RPMI8226 (cell line): ENCODE results near the gene ANKRD65.
A peak's percentile ranks its signal among the peaks of the same experiment; 100 is the strongest.
"Not testable (repeated sequence)": the region's sequence is repeated elsewhere in the genome, so short reads cannot be mapped to it uniquely, and the experiment has no call there.

ENCODE experiments used
- DNase-seq: peaks from one replicate; pipeline ENCODE4 v3.0.0-alpha.2; 2015

The ANKRD65 gene

DNA sequence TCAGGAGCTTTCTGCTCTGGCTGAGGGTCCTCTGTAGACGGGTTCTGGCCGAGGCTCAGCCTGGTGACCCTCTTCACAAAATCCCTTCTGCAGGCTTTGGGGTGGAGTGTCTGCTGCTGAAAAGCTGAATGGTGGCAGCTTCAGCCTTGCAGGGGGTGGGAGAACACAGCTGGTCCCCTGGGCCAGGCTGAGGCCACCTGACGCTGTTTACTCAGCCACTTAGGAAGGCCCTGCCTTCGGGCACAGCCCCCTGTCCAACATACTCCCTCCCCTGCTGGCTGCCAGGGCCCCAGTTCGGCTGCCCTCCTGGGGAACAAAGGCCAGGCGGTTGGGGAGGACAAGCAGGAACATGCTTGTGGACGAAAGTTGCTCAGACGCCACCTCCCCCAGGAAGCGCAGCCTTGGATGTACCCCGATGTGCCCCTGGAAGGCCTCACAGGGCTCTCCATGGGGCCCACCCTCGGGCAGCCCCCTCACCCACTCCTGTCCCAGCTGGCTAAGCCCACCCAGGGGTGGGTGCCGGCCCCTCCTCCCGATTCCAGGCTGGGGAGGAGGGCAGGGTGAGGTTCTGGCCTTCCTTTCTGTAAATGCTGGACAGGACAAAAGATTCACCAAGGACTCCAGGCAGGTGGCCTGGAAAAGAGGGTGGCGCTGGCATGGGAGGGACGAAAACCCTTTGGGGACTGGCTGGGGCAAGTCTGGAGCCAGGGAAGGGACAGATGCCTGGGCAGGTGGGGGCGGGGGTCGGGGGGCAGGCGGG, at the start of gene ANKRD65:
Gene ANKRD65, minus strand, starts transcription at position 130 of the 760 bp plus-strand sequence. CDS start 271 bp downstream, outside the sequence.
- DNase-seq = no peak

DNA sequence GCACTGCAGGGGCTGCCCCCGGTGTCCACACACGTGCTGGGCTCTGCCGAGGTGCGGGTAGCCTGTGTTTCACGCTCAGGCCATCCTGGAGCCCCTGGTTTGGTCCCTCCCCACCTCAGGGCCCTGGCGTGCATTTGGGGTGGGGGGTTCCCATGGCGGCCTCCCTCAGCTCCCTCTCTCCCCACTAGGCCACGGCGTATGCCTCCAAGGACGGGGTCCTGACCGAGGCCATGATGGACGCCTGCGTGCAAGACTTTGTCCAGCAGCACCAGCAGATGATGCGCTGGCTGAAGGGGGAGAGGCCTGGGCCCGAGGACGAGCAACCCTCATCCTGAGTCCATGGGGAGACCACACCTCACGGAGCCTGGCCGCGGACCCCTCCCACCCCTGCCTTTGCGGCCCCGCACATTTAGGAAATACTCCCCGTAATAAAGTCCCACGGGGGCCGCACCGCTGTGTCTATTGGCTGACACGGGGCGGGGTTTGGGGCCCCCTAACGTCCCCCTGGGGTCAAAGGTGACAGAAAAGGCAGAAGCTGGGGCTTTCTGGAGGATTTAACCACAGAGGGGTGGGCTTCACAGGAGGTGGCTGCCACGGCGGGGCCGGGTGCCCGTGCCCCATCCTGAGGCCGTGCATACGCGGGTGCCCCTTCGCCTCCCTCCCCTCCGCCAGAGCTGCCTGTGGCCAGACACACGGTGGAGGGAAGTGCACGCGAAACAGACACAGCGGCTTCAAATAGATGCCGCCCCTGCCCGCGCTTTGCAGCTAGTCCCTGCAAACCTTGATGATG, 47.3 kb upstream of the ANKRD65 start:
- DNase-seq = not testable (repeated sequence)

DNA sequence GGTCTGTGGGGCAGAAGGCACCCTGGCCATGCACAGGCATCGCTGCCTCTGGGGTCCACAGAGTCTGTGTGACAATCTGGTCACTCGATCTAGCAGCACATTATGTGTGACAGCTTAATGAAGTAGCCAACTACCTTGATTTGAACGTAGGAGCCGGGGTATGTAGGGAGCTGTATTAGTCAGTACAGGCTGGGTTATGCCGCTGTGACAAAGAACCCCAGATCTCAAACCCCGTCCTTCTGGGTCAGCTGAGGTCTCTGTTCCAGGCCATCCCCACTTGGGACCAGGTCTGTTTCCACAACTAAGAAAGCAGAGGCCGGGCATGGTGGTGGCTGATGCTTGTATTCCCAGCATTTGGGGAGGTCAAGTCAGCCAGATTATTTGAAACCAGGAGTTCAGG, 42.2 kb upstream of the ANKRD65 start:
- no peak for DNase-seq

DNA sequence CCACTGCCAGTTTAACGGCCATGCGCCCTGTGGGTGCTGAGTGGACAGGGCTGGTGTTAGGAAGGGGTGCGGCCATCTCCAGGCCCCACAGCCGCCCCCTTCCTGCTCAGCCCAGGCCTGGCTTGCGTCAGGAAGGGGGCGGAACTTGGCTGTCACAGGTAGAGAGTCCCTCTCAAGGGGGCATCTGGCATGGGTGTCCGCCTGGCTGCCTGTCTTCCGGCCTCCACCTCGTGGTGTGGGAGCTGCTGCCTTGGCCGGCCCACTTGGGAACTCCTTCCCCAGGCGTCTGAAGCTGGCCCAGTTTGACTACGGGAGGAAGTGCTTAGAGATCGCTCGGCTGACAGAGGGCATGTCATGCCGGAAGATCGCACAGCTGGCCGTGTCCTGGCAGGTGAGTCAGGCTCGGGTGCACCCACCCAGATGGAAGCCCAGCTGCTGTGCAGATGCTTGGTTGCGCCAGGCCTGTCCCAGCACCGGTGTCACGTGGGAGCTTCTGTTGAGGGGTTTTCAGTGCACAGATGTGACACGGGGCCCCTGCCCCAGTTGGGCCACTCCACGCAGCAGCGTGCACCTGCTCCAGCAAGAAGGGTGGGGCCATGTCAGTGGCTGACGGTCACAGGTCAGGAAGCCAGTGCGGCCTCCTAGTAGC, 41.4 kb upstream of the ANKRD65 start:
- DNase-seq = peak; percentile 97

DNA sequence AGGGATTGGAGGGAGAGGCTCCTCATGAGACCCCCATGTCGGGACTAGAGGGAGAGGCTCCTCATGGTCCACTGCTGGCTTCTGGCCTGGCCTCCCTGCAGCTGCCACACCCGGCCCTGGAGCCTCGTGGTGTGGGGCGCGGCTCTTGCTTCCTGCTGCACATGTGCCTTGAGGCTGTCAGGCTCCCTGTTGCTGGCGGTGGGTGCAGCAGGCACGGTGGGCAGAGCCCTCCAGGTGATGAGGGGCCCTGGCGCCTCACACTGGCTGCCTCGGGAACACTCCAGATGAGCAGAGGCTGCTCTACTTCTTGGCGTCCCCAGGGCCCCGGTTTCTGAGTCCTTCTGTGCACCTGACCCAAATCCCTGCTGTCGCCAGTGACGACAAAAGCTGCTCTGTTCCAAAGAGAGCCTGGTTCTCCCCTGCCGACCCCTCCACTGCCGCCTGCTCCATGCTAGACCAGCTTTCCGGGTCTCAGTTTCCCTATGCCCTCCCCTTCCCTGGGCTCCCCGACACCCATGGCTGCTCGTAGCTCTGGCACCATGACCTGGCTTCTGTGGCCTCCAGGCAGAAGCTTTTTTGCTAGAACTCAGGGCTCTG, 40.7 kb upstream of the ANKRD65 start:
- peak; percentile 79 for DNase-seq

DNA sequence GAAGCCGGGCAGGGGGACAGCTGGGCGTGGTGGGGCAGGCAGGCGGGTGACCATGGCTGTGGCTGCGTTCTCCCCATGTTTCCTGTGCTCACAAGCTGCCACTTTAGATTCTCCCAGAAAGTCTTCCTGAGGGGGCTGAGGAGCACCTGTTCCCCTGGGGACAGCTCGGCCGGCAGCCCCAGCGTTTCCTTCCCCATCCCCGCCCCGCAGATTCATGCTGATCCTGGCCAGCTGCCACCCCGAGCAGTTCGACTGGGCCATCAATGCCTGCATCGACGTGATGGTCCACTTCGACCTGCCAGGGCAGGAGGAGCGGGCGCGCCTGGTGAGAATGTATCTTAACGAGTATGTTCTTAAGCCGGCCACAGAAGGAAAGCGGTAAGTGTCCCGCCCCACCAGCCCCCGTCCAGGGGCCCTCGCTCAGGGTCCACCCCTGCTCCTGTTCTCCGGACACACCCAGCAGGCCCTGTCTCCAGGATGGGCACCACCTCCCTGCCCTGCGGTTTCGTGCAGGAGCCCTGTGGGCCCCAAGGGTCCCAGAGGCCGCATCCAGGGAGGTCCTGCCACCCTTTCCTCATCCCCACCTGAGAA, 39.6 kb upstream of the ANKRD65 start:
- no peak for DNase-seq

DNA sequence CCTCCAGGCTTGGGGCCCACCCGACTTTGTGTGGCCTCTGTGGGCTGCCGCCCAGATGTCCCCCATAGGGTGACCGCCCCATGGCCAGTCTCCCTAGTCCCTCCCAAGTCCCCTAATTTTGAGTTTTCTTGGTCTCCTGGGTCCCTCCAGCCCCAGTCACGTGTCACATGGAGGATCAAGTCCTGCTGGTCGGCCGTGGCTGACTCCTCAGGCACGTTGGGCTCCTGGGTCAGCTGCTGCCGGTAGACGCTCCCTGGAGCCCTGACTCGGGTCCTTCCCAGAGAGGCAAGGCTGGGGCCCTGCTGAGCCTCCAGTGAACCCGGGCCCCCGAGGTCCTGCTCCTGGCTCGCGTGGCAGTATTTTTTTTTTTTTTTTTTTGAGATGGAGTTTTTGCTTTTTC, 38.6 kb upstream of the ANKRD65 start:
- DNase-seq = not testable (repeated sequence)

DNA sequence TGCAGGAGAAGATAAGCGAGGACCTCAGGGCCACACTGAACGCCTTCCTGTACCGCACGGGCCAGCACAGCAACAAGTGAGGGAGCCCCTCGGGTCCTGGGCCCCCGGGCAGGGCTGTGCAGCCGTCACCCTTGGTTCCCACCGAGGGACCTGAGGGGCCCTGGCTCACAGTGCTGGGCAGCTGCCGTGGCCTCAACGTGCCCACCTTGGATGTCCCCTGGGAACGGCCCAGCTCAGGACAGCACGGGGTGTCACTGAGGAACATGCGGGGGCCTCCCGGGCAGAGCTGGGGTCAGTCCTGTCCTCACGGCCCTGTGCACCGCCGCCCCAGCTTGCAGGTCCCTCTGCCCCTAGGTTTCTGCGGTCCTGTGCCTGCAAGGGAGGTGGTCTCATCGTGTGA, 38.1 kb upstream of the ANKRD65 start:
- DNase-seq = not testable (repeated sequence)

DNA sequence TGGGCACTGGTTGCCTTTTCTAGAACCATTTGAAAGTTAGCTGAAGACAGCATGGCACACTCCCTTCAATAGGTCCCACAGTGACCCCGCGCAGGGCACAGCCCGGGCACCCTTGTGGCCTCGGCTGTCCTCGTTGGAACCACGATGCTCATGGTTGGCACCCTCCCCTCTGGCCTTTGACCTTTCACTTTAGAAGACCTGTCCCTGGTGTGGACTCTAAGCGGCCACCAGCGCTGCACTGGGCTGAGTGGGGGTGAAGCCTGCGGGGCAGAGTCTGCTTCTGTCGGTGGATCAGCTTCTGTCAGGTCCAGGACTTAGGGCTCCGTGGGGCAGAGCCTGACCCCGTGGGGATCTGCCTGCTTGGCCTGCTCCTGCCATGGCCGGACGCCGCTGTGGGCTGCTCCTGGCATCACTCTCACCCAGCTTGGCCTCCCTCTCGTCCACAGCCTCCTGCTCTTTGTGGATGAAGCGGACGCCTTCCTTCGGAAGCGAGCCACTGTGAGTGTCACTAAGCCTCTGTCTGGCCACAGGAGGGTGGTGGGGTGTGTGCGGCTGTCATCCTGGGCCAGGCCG, 35.7 kb upstream of the ANKRD65 start:
- DNase-seq = not testable (repeated sequence)

DNA sequence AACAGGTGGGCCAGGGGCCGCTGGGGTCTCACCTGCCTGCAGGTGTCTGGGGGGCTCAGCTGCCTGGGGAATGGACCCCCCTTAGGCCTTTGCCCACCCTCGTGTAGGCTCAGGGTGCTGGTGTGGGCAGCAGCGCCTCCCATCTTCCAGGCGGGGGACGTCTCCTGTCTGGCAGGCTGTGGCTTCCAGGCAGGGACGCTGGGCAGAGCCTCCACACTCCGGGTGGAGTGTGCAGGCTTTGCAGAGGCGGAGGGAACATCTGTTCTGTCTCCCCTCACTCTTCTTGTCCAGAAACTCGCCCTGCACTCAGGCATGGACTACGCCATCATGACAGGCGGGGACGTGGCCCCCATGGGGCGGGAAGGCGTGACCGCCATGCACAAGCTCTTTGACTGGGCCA, 34.9 kb upstream of the ANKRD65 start:
- not testable (repeated sequence) for DNase-seq

DNA sequence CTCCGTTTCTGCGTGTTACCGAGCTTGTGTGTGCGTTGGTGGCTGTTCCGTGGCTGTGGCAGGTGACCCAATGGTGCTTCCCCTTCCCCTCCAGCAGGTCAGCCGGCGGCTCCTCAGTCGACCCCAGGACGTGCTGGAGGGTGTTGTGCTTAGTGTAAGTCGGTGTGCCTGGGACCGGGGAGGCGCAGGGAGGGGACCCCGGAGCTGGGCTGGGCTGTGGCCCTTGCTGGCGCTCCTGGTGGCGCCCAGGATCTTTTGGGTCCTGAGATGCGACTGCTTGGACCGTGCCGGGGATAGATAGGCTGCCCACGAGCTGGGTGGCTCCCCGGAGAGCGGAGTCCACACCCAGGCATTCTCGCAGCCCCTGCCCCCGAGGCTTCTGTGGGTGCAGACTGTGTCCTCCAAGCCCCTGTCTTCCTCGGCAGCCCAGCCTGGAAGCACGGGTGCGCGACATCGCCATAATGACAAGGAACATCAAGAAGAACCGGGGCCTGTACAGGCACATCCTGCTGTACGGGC, 34.3 kb upstream of the ANKRD65 start:
- DNase-seq = no peak

DNA sequence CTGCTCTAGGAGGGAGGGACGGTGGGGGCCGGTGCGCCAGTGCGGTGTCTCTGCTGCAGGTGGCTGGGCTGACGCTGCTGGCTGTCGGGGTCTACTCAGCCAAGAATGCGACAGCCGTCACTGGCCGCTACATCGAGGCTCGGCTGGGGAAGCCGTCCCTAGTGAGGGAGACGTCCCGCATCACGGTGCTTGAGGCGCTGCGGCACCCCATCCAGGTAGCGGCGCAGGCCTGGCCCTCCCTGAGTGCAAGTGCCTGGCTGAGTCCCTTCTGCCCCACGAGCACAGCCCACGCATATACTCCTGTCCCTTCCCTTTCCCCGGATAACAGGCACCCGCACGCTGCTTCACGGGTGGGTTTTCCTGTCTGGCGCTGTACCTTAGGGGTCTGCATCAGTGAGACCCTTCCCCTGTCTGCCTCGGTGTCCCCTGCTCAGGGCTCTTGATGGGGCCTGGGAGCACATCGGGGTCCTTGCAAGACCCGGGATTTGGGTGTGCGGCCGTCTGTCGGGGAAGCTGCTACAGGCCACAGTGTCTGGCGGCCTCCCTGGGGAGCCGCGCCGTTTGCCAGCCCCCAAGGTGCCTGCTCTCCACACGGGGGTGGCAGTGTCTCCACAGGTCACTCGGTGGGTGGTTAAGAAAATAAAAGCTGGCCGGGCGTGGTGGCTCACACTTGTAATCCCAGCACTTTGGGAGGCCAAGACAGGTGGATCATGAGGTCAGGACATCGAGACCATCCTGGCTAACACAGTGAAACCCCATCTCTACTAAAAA, 33.4 kb upstream of the ANKRD65 start:
- DNase-seq = not testable (repeated sequence)

DNA sequence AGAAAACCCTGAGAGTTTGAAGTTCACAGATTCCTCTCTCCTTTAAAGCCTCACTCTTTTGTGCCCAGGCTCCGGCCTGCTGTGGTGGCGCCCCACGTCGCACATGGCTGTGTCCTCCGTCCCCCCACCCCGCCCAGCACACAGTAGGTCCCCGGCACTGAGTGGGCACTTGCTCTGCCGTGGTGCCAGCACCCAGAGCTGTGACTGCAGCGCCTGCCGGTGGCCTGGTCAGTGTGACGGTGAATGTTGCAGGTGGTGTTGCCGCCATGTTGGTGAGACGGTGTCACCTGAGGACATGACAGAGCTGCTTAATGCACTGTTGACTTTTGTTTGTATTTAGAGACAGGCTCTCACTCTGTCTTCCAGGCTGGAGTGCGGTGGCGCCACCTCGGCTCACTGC, 31.8 kb upstream of the ANKRD65 start:
- DNase-seq = no peak

DNA sequence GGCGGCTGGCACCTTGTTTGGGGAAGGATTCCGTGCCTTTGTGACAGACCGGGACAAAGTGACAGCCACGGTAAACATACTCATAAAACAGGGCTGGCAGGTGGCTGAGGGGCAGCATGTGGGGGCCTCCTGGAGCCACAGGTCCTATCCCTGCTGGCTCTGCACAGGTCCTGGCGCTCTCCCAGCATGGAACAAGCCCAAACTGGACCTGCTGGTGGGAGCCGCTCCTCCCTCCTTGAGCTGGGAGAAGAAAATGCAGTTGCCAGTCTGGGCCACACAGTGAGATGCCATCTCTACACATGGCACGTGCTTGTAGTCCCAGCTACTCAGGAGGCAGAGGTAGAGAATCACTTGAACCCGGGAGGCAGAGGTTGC, 31.3 kb upstream of the ANKRD65 start:
- not testable (repeated sequence) for DNase-seq

DNA sequence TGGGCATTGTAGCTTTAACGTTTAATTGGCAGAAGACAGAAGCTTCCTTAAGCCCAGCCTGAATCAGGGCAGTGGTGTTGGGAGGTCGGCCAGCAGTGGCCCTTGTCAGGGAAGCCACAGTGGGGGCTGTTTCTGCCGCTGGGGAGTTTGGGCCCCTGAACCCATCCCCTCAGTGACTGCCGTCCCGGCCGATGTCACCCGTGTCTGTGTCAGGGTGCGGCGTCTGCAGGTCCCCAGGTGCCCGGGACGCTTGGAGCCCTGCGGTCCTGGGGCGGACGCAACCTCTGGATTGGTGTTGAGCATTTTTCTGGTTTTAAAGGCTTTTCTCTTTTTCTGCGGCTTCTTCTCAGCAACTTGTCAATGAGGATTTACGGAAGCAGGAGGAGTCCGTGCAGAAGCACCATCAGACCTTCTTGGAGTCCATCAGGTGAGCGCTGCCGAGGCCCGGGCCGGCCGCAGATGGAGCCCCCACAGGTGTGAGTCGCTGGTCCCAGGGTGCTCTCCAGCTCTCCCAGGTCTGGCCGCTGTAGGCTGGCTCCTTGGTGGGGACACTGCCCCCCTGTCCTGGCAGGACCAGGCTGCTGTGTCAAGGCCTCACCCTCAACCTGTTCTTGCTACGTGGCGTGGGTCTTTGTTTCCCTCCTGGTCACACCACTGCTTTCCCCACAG, 30.8 kb upstream of the ANKRD65 start:
- DNase-seq = no peak

DNA sequence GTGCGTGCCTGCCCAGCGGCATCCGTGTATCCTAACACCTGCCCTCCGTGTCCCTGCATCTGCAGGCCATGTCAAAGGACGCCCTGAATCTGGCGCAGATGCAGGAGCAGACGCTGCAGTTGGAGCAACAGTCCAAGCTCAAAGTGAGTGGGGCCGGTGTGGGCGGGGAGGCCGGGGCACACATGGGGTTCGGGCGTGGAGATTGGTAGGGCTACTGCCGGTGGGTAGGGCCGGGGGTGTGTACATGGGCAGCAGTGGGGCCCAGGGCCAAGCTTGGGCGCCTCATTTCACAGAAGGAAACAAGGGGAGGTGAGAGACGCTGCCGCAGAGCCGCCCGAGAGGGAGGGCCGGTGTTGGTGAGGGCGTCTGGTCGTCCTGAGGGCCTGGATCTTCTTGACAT, 29.5 kb upstream of the ANKRD65 start:
- not testable (repeated sequence) for DNase-seq

DNA sequence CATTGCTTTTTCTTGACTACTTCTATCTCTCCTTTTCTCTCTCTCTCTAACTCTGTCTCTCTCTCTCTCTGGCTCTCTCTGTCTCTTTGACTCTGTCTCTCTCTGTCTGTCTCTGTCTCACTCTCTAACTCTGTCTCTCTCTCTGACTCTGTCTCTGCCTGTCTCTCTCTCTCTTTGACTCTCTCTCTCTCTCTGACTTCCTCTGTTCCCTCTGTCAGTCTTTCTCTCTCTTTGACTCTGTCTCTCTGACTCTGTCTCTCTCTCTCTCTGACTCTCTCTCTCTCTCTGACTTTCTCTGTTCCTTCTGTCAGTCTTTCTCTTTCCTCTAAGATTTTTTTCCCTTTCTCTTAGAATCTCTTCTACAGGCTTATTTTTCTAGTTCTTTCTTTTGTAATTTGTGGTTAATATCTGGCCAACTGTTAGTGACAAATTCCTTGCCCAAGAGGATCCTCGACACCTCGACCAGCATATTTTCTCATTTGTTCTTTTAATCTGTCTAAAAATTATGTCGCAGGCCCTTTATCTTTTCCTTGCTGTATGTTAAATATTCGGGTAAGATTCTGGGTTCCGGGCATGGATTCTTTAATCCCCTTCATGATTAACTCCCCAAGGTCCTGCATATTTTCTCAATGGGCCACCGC, 28.1 kb upstream of the ANKRD65 start, which contains the start of gene ATAD3C:
Gene ATAD3C, plus strand, starts transcription at position 591 of the 641 bp plus-strand sequence. CDS start 995 bp downstream, outside the sequence.
- no peak for DNase-seq

DNA sequence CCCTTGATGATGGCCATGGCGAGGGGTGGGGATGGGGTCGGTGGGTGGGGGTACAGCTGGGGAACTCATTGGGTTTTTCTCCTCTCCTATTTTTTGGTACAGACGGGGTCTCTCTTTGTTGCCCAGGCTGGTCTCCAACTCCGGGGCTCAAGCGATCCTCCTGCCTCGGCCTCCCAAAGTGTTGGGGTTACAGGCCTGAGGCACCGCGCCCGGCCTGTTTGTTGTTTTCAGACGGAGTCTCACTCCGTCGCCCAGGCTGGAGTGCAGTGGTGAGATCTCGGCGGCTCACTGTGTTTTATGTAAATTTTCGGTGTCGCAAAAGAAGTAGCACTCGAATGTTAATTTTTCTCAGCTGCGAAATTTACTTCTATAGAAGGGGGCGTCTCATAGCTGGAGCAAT, 25.6 kb upstream of the ANKRD65 start:
- not testable (repeated sequence) for DNase-seq

DNA sequence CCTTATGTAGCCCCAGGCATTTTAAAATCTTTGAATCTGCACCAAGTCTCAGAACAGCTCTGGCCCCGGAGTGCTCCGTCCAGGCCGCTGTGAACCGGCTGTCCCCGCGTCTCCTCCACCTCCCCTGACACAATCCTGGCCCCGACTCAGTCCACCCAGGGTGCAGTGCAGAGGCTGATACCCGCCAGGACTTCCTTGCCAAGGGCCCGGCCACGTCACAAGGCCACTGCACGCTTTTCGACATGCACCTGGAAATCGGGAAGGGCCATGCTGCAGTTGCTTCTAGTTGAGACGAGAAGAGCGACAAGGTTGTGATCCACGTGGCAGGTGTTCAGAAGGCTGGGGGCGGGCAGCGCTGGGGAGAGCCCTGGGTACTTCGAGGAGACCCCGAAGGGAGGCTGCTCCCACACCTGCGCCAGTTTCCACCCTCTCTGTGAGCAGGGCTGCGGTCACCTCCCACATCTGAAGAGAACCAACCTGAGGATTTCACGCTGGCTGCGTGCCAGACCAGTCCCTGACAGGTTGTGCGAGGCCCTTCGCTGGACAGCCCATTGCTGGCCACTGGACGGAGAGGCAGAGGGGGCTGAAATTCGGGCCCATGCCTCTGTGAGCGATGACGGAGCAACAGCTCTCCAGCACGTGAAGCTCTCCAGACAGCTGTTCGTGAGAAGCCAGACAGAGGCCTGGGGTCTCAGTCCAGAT, 21.1 kb upstream of the ANKRD65 start:
- DNase-seq = no peak
